TTC549 (cell line): Measurements from ENCODE around the gene IL1RN.

Source experiments
- FAIRE-seq: peaks from 2 replicates; lab custom pipeline; 2012; peaks lifted over from hg19 to GRCh38; lab: Jason Lieb, UNC

IL1RN gene

GRCh38 chr2:113157118-113157896, 29.9 kb downstream of the IL1RN start:
- no peak for FAIRE-seq

- FAIRE-seq = no peak
These were observed 30.7 kb downstream of the IL1RN start for GRCh38 chr2:113157897-113158753.

- no peak for FAIRE-seq
These were observed 31.6 kb downstream of the IL1RN start for GRCh38 chr2:113158884-113159553.

- FAIRE-seq = no peak
These were observed 32.9 kb downstream of the IL1RN start for GRCh38 chr2:113160248-113160647.

- FAIRE-seq = no peak
These were observed 33.6 kb downstream of the IL1RN start for GRCh38 chr2:113160962-113161361.

- FAIRE-seq = no peak
These were observed 34.8 kb downstream of the IL1RN start for GRCh38 chr2:113162173-113162572.

- FAIRE-seq = no peak
These were observed 35.5 kb downstream of the IL1RN start for GRCh38 chr2:113162869-113163268.

- FAIRE-seq = no peak
These were observed 37.0 kb downstream of the IL1RN start for GRCh38 chr2:113164215-113164929.

- FAIRE-seq = no peak
These were observed 37.7 kb downstream of the IL1RN start for GRCh38 chr2:113164930-113165585.

- no peak for FAIRE-seq
These were observed 38.8 kb downstream of the IL1RN start for GRCh38 chr2:113166187-113166645.

GRCh38 chr2:113167115-113167932, 39.9 kb downstream of the IL1RN start:
- no peak for FAIRE-seq

GRCh38 chr2:113167962-113168340, 40.6 kb downstream of the IL1RN start:
- FAIRE-seq = no peak

GRCh38 chr2:113169002-113169530, 41.7 kb downstream of the IL1RN start:
- FAIRE-seq = no peak

GRCh38 chr2:113169586-113169985, 42.2 kb downstream of the IL1RN start:
- no peak for FAIRE-seq

- no peak for FAIRE-seq
These were observed 44.1 kb downstream of the IL1RN start for GRCh38 chr2:113171334-113172075.

- FAIRE-seq = no peak
These were observed 45.5 kb downstream of the IL1RN start for GRCh38 chr2:113172721-113173541.

- no peak for FAIRE-seq
These were observed 46.4 kb downstream of the IL1RN start, which contains the start of gene PSD4 for GRCh38 chr2:113173542-113174375. Gene PSD4 (plus strand): TSS chr2:113173971. CDS start chr2:113182457, 8,486 bp downstream.

- FAIRE-seq = no peak
These were observed 47.0 kb downstream of the IL1RN start for GRCh38 chr2:113174376-113174750.
